ENCODE data around the gene CRTAC1. TPM values are rescaled to one million over a fixed set of nuclear protein-coding genes. Genes with fewer than 3 reads are reported as not detected.

CRTAC1 gene
- total and polyA plus RNA-seq, 9 of the 15 experiments (the other 6 are each of a cell fraction or from before 2014, with no cell fraction given): not detected

DNA sequence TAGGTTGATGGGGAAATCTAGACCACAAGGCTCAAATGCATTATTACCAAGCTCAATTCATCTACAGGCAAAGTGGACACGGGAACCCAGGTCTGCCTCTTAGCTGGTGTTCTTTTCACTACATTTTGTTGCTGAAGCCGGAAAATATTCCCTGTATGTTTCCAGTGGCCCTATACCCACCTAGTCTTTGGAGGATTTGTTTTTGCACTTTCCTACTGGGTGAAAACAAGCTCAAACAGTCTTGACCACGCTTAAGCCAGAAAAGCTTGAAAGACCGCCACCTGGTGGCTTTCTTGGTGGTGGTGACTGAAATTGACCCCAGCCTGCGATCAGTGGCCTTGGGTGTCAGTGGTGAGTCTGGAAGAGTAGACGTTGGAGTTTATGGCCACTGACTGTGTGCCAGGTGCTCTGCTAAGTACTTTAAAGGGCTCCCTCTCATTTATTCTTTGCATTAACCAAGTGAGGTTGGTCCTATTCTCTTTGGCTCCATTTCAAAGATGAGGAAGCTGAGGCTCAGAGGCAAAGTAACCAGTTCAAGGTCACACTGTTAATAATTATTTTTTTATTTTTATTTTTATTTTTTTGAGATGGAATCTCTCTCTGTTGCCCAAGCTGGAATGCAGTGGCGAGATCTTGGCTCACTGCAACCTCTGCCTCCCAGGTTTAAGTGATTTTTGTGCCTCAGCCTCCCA is 11.1 kb upstream of the CRTAC1 start:
- peaks cover 12 to 57% of the 10 kb centered on the region in 2 experiments; a peak in 4 of 5 replicates for H3K27me3 ChIP-seq (ENCODE audit: control insufficient read depth in 2 of 2, insufficient read depth in 2 of 2, low read length in 2 of 2)
- ChIA-PET CTCF (ENCODE audit: low intra/inter-chr PET ratio) (interaction anchor here (1.7 kb wide), 1 partner anchor 127 kb away, joined by 9 read pairs; no protein-coding TSS in a partner anchor), POLR2A (interaction anchor here (0.6 kb wide), 2 partner anchors 118 to 923 kb away, joined by 3 read pairs; no protein-coding TSS in a partner anchor)
- no peaks in the 10 kb centered on the region for H3K9me3 ChIP-seq (replicated peaks; ENCODE audit: control insufficient read depth, insufficient read depth, low read depth, low read length)
- H3K4me2 ChIP-seq (ENCODE audit: insufficient read depth, low read length): no peak overlapping the region
- peak; percentile 81 for ATAC-seq
- H3K36me3 ChIP-seq (ENCODE audit: control insufficient read depth, insufficient read depth, low read length): no peaks in the 10 kb centered on the region
- no peak overlapping the region for H3K9ac ChIP-seq (ENCODE audit: insufficient read depth in 1 of 2, low read depth in 2 of 2, low read length in 2 of 2)
- H3K27ac ChIP-seq (ENCODE audit: extremely low read depth, low read depth, low read length): no peak overlapping the region
- no peak overlapping the region for H2AFZ ChIP-seq (ENCODE audit: low read depth, low read length)
- H3K9me1 ChIP-seq (ENCODE audit: control insufficient read depth, insufficient read depth, low read length): no peaks in the 10 kb centered on the region
- DNase-seq (ENCODE audit: extremely low read depth in 1 of 4, low spot score in 3 of 4): peak; percentile 27 to 67 (median 44)
- H3K79me2 ChIP-seq (ENCODE audit: control insufficient read depth, insufficient read depth, low read length): no peaks in the 10 kb centered on the region
- in situ Hi-C loops (cut with MboI) (loop anchor here (5.0 kb wide), 1 partner anchor 139 kb away; no protein-coding TSS in a partner anchor), intact Hi-C loops (cut with micrococcal nuclease) (loop anchor here (2.0 kb wide), 1 partner anchor 127 kb away; no protein-coding TSS in a partner anchor)
- peak; percentile 79 for FAIRE-seq
- H3K4me1 ChIP-seq (replicated peaks in 1 of 2; ENCODE audit: control insufficient read depth in 2 of 2, insufficient read depth in 2 of 2, low read length in 2 of 2): peaks cover 0 to 5% of the 10 kb centered on the region in 2 experiments; a peak in 2 of 5 replicates
- WGBS (ENCODE audit: insufficient coverage, low coverage, missing lambda C conversion rate): 3% methylated on average over 7 of the region's 7 CpGs
- no peak overlapping the region for H3K4me3 ChIP-seq
- no peaks in the 10 kb centered on the region for H4K20me1 ChIP-seq (replicated peaks; ENCODE audit: control insufficient read depth, insufficient read depth, low read length)
- BruUV-seq (replicated peaks): no TSS peak
- TF ChIP-seq RBM25 (IDR thresholded peaks at IDR 0.05; ENCODE audit: low read depth, low read length, severe bottlenecking) (peak; percentile 53), NCOR1 (IDR thresholded peaks at IDR 0.05) (no peak), RAD21 (CRISPR knock-in tag; conservative IDR thresholded peaks at IDR 0.05 in 1 of 2, IDR thresholded peaks at IDR 0.05 in 1 of 2) (peak in 1 of 2 experiments; percentile 66; a peak in 3 of 4 replicates), THRAP3 (IDR thresholded peaks at IDR 0.05; ENCODE audit: borderline replicate concordance) (no peak), ZKSCAN8 (CRISPR knock-in tag; IDR thresholded peaks at IDR 0.05) (no peak)
- TF ChIP-seq, protein P1, sequence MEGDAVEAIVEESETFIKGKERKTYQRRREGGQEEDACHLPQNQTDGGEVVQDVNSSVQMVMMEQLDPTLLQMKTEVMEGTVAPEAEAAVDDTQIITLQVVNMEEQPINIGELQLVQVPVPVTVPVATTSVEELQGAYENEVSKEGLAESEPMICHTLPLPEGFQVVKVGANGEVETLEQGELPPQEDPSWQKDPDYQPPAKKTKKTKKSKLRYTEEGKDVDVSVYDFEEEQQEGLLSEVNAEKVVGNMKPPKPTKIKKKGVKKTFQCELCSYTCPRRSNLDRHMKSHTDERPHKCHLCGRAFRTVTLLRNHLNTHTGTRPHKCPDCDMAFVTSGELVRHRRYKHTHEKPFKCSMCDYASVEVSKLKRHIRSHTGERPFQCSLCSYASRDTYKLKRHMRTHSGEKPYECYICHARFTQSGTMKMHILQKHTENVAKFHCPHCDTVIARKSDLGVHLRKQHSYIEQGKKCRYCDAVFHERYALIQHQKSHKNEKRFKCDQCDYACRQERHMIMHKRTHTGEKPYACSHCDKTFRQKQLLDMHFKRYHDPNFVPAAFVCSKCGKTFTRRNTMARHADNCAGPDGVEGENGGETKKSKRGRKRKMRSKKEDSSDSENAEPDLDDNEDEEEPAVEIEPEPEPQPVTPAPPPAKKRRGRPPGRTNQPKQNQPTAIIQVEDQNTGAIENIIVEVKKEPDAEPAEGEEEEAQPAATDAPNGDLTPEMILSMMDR (IDR thresholded peaks at IDR 0.05 in 2 of 3, conservative IDR thresholded peaks at IDR 0.05 in 1 of 3; ENCODE audit: insufficient read depth in 2 of 3, low read depth in 1 of 3, low read length in 3 of 3): peak; percentile 64 to 70 (median 70)
- TF ChIP-seq, protein P2, sequence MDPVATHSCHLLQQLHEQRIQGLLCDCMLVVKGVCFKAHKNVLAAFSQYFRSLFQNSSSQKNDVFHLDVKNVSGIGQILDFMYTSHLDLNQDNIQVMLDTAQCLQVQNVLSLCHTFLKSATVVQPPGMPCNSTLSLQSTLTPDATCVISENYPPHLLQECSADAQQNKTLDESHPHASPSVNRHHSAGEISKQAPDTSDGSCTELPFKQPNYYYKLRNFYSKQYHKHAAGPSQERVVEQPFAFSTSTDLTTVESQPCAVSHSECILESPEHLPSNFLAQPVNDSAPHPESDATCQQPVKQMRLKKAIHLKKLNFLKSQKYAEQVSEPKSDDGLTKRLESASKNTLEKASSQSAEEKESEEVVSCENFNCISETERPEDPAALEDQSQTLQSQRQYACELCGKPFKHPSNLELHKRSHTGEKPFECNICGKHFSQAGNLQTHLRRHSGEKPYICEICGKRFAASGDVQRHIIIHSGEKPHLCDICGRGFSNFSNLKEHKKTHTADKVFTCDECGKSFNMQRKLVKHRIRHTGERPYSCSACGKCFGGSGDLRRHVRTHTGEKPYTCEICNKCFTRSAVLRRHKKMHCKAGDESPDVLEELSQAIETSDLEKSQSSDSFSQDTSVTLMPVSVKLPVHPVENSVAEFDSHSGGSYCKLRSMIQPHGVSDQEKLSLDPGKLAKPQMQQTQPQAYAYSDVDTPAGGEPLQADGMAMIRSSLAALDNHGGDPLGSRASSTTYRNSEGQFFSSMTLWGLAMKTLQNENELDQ (CRISPR knock-in tag; IDR thresholded peaks at IDR 0.05; ENCODE audit: borderline replicate concordance): no peak
- TF ChIP-seq, protein P3, sequence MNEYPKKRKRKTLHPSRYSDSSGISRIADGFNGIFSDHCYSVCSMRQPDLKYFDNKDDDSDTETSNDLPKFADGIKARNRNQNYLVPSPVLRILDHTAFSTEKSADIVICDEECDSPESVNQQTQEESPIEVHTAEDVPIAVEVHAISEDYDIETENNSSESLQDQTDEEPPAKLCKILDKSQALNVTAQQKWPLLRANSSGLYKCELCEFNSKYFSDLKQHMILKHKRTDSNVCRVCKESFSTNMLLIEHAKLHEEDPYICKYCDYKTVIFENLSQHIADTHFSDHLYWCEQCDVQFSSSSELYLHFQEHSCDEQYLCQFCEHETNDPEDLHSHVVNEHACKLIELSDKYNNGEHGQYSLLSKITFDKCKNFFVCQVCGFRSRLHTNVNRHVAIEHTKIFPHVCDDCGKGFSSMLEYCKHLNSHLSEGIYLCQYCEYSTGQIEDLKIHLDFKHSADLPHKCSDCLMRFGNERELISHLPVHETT (CRISPR knock-in tag; conservative IDR thresholded peaks at IDR 0.05 in 1 of 2, IDR thresholded peaks at IDR 0.05 in 1 of 2): no peak
- TF ChIP-seq, protein P4, sequence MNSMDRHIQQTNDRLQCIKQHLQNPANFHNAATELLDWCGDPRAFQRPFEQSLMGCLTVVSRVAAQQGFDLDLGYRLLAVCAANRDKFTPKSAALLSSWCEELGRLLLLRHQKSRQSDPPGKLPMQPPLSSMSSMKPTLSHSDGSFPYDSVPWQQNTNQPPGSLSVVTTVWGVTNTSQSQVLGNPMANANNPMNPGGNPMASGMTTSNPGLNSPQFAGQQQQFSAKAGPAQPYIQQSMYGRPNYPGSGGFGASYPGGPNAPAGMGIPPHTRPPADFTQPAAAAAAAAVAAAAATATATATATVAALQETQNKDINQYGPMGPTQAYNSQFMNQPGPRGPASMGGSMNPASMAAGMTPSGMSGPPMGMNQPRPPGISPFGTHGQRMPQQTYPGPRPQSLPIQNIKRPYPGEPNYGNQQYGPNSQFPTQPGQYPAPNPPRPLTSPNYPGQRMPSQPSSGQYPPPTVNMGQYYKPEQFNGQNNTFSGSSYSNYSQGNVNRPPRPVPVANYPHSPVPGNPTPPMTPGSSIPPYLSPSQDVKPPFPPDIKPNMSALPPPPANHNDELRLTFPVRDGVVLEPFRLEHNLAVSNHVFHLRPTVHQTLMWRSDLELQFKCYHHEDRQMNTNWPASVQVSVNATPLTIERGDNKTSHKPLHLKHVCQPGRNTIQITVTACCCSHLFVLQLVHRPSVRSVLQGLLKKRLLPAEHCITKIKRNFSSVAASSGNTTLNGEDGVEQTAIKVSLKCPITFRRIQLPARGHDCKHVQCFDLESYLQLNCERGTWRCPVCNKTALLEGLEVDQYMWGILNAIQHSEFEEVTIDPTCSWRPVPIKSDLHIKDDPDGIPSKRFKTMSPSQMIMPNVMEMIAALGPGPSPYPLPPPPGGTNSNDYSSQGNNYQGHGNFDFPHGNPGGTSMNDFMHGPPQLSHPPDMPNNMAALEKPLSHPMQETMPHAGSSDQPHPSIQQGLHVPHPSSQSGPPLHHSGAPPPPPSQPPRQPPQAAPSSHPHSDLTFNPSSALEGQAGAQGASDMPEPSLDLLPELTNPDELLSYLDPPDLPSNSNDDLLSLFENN (IDR thresholded peaks at IDR 0.05; ENCODE audit: low read depth in 2 of 2, low read length in 2 of 2): no peak
